Measurements from ENCODE around the gene FAM135A. TPM values are rescaled to one million over a fixed set of nuclear protein-coding genes. Genes with fewer than 3 reads are reported as not detected.

Gene FAM135A
- total and polyA plus RNA-seq, 2 of the 13 experiments (the other 11 are each of a cell fraction or from before 2014, with no cell fraction given): 26.9 to 31.5 TPM

DNA sequence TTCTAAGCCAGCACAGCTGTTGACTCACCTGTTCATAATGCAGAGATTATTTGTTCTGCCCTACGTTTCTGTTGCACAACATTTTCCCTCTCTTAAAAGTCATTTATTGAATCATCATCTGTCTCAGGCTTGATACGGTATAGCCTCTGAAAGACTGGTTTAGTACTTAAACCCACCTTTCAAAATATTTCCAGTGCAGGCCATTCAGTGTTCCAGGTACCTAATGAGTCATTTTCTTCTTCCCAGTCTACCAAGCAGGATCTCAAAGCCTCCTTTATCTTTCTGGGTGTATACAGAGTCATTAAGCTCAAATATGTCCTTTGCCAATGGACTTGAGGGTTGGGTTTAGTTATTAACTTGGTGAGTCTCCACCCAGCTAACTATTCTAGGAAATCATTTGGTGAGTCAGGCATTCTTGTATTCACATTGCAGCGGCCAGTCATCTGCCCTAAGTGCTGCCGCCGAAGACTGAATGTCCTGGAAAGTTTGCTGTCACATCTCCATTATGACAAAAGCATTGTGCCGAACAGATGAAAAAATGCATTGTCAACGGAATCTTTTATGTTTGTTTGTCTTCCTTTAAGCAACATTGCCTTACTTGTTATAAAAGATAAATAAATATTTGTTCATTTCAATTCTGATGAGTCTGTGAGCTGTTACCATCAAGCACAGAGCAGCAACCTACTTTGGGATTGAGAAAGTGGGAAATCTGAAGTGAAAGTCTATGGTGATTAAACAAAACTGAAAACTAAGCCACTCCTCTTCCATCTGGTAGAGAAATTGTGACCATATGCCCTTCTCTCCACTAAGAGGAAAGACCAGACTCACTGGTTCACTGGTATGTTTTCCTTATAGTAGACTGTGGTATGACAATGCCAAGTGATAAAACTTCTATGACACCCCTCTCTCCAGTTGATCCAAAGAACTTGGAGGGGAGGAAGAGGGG, 14.3 kb upstream of the FAM135A start (continued):
- TF ChIP-seq, protein P1, sequence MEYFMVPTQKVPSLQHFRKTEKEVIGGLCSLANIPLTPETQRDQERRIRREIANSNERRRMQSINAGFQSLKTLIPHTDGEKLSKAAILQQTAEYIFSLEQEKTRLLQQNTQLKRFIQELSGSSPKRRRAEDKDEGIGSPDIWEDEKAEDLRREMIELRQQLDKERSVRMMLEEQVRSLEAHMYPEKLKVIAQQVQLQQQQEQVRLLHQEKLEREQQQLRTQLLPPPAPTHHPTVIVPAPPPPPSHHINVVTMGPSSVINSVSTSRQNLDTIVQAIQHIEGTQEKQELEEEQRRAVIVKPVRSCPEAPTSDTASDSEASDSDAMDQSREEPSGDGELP (IDR thresholded peaks at IDR 0.05; ENCODE audit: borderline replicate concordance, low read depth): no peak; the same call in 1 of the 2 replicates
- TF ChIP-seq DPF2 (CRISPR knock-in tag; IDR thresholded peaks at IDR 0.05; ENCODE audit: borderline replicate concordance, low read depth) (no peak), MAF1 (CRISPR knock-in tag; IDR thresholded peaks at IDR 0.05; ENCODE audit: borderline replicate concordance) (no peak), EHMT2 (IDR thresholded peaks at IDR 0.05; ENCODE audit: borderline replicate concordance, low read depth, low read length) (no peak; the same call in 1 of the 2 replicates), ZNF558 (CRISPR knock-in tag; IDR thresholded peaks at IDR 0.05; ENCODE audit: borderline replicate concordance) (no peak), JARID2 (CRISPR knock-in tag; IDR thresholded peaks at IDR 0.05; ENCODE audit: insufficient replicate concordance) (no peak), ZBTB7B (CRISPR knock-in tag; IDR thresholded peaks at IDR 0.05) (0 out of 2 replicates have a peak, but pooled peaks have one; percentile 25), ZNF652 (CRISPR knock-in tag; IDR thresholded peaks at IDR 0.05; ENCODE audit: borderline replicate concordance, low read depth) (no peak), MAFF (IDR thresholded peaks at IDR 0.05; ENCODE audit: low read depth, low read length) (peak; percentile 84), MTA3 (CRISPR knock-in tag; IDR thresholded peaks at IDR 0.05) (no peak), ZNF20 (CRISPR knock-in tag; IDR thresholded peaks at IDR 0.05) (no peak), MYC (CRISPR knock-in tag; IDR thresholded peaks at IDR 0.05; ENCODE audit: borderline replicate concordance) (no peak), RFXAP (CRISPR knock-in tag; IDR thresholded peaks at IDR 0.05; ENCODE audit: borderline replicate concordance) (no peak), HIVEP1 (CRISPR knock-in tag; IDR thresholded peaks at IDR 0.05) (no peak), ASH2L (IDR thresholded peaks at IDR 0.05; ENCODE audit: insufficient read length, low read depth, low read length) (peak; percentile 66), PTBP1 (IDR thresholded peaks at IDR 0.05; ENCODE audit: low read depth, low read length, poor library complexity, severe bottlenecking) (no peak), ZFAT (CRISPR knock-in tag; conservative IDR thresholded peaks at IDR 0.05) (no peak), KDM3A (CRISPR knock-in tag; IDR thresholded peaks at IDR 0.05; ENCODE audit: low read depth) (no peak), ZNF382 (CRISPR knock-in tag; IDR thresholded peaks at IDR 0.05; ENCODE audit: borderline replicate concordance) (no peak), STAT5B (CRISPR knock-in tag; IDR thresholded peaks at IDR 0.05) (no peak)
- TF ChIP-seq, protein P2, sequence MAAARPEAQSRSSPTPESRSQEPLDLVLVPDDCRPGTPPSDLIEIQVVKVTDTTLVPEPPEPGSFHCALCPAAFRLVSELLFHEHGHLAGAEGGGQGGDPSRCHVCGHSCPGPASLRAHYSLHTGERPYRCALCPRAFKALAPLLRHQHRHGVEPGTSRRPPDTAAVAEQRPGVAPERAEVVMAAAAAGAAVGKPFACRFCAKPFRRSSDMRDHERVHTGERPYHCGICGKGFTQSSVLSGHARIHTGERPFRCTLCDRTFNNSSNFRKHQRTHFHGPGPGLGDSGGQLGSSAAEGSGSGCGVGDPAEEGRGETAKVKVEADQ (CRISPR knock-in tag; IDR thresholded peaks at IDR 0.05; ENCODE audit: borderline replicate concordance): no peak
- TF ChIP-seq, protein P3, sequence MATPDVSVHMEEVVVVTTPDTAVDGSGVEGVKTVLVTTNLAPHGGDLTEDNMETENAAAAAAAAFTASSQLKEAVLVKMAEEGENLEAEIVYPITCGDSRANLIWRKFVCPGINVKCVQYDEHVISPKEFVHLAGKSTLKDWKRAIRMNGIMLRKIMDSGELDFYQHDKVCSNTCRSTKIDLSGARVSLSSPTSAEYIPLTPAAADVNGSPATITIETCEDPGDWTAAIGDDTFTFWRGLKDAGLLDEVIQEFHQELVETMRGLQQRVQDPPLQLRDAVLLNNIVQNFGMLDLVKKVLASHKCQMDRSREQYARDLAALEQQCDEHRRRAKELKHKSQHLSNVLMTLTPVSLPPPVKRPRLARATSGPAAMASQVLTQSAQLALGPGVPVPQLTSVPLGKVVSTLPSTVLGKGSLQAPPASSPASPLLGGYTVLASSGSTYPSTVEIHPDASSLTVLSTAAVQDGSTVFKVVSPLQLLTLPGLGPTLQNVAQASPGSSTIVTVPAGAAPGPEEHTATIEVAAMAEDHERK (CRISPR knock-in tag; IDR thresholded peaks at IDR 0.05; ENCODE audit: low read depth): no peak
- TF ChIP-seq, protein P4, sequence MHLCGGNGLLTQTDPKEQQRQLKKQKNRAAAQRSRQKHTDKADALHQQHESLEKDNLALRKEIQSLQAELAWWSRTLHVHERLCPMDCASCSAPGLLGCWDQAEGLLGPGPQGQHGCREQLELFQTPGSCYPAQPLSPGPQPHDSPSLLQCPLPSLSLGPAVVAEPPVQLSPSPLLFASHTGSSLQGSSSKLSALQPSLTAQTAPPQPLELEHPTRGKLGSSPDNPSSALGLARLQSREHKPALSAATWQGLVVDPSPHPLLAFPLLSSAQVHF (CRISPR knock-in tag; IDR thresholded peaks at IDR 0.05): no peak
- TF ChIP-seq, protein P5, sequence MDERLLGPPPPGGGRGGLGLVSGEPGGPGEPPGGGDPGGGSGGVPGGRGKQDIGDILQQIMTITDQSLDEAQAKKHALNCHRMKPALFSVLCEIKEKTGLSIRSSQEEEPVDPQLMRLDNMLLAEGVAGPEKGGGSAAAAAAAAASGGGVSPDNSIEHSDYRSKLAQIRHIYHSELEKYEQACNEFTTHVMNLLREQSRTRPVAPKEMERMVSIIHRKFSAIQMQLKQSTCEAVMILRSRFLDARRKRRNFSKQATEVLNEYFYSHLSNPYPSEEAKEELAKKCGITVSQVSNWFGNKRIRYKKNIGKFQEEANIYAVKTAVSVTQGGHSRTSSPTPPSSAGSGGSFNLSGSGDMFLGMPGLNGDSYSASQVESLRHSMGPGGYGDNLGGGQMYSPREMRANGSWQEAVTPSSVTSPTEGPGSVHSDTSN (CRISPR knock-in tag; IDR thresholded peaks at IDR 0.05): no peak
